BJ (cell line): ENCODE results near the gene ANO2. TPM values are rescaled to one million over a fixed set of nuclear protein-coding genes. Genes with fewer than 3 reads are reported as not detected.

ENCODE experiments used
- CTCF ChIA-PET: fragments of 350-600 bp; formaldehyde crosslinking; extraction: SDS; loops from one replicate; lab custom pipeline; 2021; ENCODE audit warnings: antibody characterized with exemption, inconsistent platforms; lab: Yijun Ruan, JAX
- POLR2A ChIA-PET: fragments of 300-600 bp; sonication (Branson Sonifier 250); formaldehyde crosslinking; extraction: SDS; loops from one replicate; lab custom pipeline; 2021; ENCODE audit warnings: antibody characterized with exemption; lab: Charles Lee
- DNase-seq: peaks from one replicate; pipeline ENCODE4 v3.0.0-alpha.2; 2011; ENCODE audit warnings: low read depth
- H3K27me3 ChIP-seq: 2 replicates; pipeline ENCODE4 v1.6.0; 2011; ENCODE audit warnings: low read length; ENCODE audit not compliant: control insufficient read depth, insufficient read depth
- H3K36me3 ChIP-seq: 2 replicates; pipeline ENCODE4 v1.5.1; 2011; ENCODE audit warnings: low read length; ENCODE audit not compliant: control insufficient read depth, insufficient read depth
- H3K4me3 ChIP-seq: 2 replicates; pipeline ENCODE4 v1.5.1; 2011; ENCODE audit warnings: low read depth, mild to moderate bottlenecking, control low read depth, low read length
- polyA plus RNA-seq: library from polyadenylated mRNA; depleted of rRNA; stranded (reverse); fragments of >200 nt; gene quantifications from 2 replicates; pipeline ENCODE4 v1.2.3, GENCODE V29; 2011
- TF ChIP-seq, protein P1 (sequence below): IDR thresholded peaks from 2 replicates; pipeline ENCODE4 v1.5.1; 2011; ENCODE audit warnings: low read depth, mild to moderate bottlenecking, control low read depth, inconsistent platforms, low read length, moderate library complexity; ENCODE audit not compliant: insufficient read depth

The ANO2 gene
- polyA plus RNA-seq, 1 experiment, result 0.10 TPM

DNA sequence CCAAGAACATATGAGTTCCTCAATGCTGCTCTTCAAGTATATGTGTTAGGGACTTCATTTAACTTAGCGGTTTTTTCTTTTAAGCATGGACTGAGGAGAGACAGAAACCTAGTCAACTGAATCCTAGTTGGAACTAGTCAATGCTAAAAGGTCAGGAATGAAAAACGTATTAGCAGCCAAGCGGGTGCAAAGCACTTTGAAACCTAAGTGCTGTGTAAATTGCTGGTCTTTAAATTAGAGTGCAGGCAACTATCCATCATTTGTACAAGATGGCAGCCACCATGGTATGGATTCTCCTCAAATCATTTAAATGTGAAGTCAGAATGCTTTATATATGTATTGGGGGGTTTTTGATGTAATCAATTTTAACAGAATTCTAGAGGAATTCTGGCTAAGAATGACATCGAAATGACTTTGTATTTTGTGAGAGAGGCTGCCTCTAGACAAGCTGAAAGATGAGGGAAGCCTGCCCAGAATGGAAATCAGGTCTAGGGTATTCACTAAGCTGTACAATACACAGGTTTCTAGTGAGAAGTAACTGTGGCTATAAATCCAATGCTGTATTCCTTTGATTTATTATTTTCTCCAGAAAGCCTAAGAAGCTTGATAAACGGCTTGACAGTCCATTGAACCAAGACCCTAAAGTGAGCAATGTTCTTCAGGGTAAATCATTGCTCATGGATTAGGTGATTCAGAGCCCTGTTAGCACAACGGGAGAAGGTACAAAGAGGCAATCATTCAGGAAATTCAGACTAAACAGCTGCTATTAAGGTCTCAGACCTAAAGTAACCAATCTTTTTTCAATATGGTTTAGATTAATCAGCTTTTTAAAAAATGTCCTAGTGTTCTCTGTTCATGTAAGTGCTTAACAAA lies 198.8 kb downstream of the ANO2 start:
- TF ChIP-seq, protein P1, sequence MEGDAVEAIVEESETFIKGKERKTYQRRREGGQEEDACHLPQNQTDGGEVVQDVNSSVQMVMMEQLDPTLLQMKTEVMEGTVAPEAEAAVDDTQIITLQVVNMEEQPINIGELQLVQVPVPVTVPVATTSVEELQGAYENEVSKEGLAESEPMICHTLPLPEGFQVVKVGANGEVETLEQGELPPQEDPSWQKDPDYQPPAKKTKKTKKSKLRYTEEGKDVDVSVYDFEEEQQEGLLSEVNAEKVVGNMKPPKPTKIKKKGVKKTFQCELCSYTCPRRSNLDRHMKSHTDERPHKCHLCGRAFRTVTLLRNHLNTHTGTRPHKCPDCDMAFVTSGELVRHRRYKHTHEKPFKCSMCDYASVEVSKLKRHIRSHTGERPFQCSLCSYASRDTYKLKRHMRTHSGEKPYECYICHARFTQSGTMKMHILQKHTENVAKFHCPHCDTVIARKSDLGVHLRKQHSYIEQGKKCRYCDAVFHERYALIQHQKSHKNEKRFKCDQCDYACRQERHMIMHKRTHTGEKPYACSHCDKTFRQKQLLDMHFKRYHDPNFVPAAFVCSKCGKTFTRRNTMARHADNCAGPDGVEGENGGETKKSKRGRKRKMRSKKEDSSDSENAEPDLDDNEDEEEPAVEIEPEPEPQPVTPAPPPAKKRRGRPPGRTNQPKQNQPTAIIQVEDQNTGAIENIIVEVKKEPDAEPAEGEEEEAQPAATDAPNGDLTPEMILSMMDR, result no peak
- H3K4me3 ChIP-seq, result no peak overlapping the region
- ChIA-PET POLR2A (no interaction called here), CTCF (interaction anchor here (0.7 to 4.7 kb wide), 23 partner anchors 11 to 574 kb away, joined by 3 to 80 read pairs (median 6); no protein-coding TSS in a partner anchor)
- DNase-seq, result no peak
- 0 out of 2 replicates have a peak, but pooled peaks cover 2% of the 10 kb centered on the region for H3K27me3 ChIP-seq
- H3K36me3 ChIP-seq, result no peaks in the 10 kb centered on the region

DNA sequence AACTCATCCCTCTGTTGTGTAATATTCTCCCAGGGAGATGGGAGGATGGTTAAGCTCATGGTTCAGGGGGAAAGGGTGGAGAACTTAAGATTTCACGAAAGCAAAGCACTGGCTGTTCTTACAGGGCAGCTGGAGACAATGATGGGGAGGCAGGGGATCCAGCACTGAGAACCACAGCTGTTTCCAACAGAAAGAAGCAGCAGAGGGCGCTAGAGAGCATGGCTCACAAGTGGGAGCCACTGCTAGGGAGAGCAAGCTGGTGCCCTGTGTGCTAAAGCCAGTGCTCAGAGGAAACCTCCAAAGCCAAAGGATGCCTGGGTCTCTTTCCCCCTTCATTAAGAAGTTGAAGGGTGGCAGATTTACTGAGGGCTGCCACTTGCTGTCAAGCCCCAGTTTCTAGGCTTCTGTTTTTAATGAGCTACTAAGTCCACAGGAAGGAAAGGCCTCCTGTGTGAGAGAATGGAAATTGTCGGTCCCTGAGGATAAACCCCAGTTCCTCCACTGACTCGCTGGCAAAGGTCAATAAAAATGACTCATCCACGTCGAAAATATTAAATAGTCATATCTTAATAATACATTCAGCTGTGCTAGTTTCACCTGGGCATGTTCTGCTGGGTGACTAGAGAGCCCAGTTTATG lies 199.7 kb downstream of the ANO2 start:
- TF ChIP-seq, protein P1, result peak; percentile 88
- ChIA-PET POLR2A (no interaction called here), CTCF (interaction anchor here (0.5 to 4.7 kb wide), 47 partner anchors 8 to 574 kb away, joined by 3 to 80 read pairs (median 4); partner anchors contain the start of gene NTF3)
- H3K27me3 ChIP-seq, result 0 out of 2 replicates have a peak, but pooled peaks cover 2% of the 10 kb centered on the region
- no peak for DNase-seq
- H3K4me3 ChIP-seq, result no peak overlapping the region
- no peaks in the 10 kb centered on the region for H3K36me3 ChIP-seq

GRCh38 chr12:5742258-5742657 lies 202.8 kb downstream of the ANO2 start:
- TF ChIP-seq, protein P1, result no peak
- H3K27me3 ChIP-seq, result no peaks in the 10 kb centered on the region
- no peak overlapping the region for H3K4me3 ChIP-seq
- DNase-seq, result no peak
- CTCF ChIA-PET, result interaction anchor here (0.8 to 2.2 kb wide), 3 partner anchors 47 to 313 kb away, joined by 3 to 7 read pairs (median 3); no protein-coding TSS in a partner anchor
- H3K36me3 ChIP-seq, result no peaks in the 10 kb centered on the region
- POLR2A ChIA-PET, result no interaction called here

GRCh38 chr12:5739917-5740316 lies 205.1 kb downstream of the ANO2 start:
- Histone ChIP-seq H3K27me3 (no peaks in the 10 kb centered on the region), H3K4me3 (no peak overlapping the region), H3K36me3 (no peaks in the 10 kb centered on the region)
- ChIA-PET CTCF (interaction anchor here (2.2 kb wide), 1 partner anchor 10 kb away, joined by 5 read pairs; no protein-coding TSS in a partner anchor), POLR2A (no interaction called here)
- no peak for DNase-seq
- TF ChIP-seq, protein P1, result no peak

GRCh38 chr12:5737778-5738177 lies 207.3 kb downstream of the ANO2 start:
- Histone ChIP-seq H3K36me3 (no peaks in the 10 kb centered on the region), H3K27me3 (no peaks in the 10 kb centered on the region), H3K4me3 (no peak overlapping the region)
- TF ChIP-seq, protein P1, result no peak
- ChIA-PET POLR2A (no interaction called here), CTCF (interaction anchor here (1.0 kb wide), 1 partner anchor 7 kb away, joined by 4 read pairs; no protein-coding TSS in a partner anchor)
- DNase-seq, result no peak
